HUES64 (cell line): Measurements from ENCODE around the gene FSCN2.
A peak's percentile ranks its signal among the peaks of the same experiment; 100 is the strongest.

Source experiments
- H3K27ac ChIP-seq: 2 replicates; pipeline ENCODE4 v1.7.0; 2013; ENCODE audit warnings: low read depth, low read length, inconsistent platforms
- H3K27me3 ChIP-seq: 2 replicates; pipeline ENCODE4 v1.6.1; 2013; ENCODE audit warnings: mild to moderate bottlenecking, low read length; ENCODE audit not compliant: insufficient read depth
- H3K36me3 ChIP-seq: 2 replicates; pipeline ENCODE4 v1.6.1; 2013; ENCODE audit warnings: mild to moderate bottlenecking, low read length; ENCODE audit not compliant: insufficient read depth
- H3K4me1 ChIP-seq: 2 replicates; pipeline ENCODE4 v1.6.1; 2013; ENCODE audit warnings: mild to moderate bottlenecking, low read length, moderate library complexity; ENCODE audit not compliant: insufficient read depth
- H3K4me3 ChIP-seq: 2 replicates; pipeline ENCODE4 v1.5.1; 2013; ENCODE audit warnings: mild to moderate bottlenecking, low read length, moderate library complexity
- H3K9ac ChIP-seq: 2 replicates; pipeline ENCODE4 v1.6.1; 2013; ENCODE audit warnings: mild to moderate bottlenecking, low read depth, low read length
- H3K9me3 ChIP-seq: 2 replicates; pipeline ENCODE4 v1.6.1; 2013; ENCODE audit warnings: low read depth, low read length; ENCODE audit not compliant: insufficient read depth
- WGBS: fragments of 150-250, 120-280 bp; methylation state at CpG from one replicate; pipeline ENCODE4 v1.1.7; 2013; ENCODE audit warnings: missing lambda C conversion rate; 5-methylcytosine and 5-hydroxymethylcytosine counted together

FSCN2 gene

GRCh38 chr17:81546906-81547613 lies 18.9 kb downstream of the FSCN2 start:
- H3K9ac ChIP-seq, result no peak overlapping the region
- 92% methylated on average over 36 of the region's 36 CpGs for WGBS

GRCh38 chr17:81547614-81547982 lies 19.4 kb downstream of the FSCN2 start:
- Histone ChIP-seq H3K9me3 (no peaks in the 10 kb centered on the region), H3K9ac (no peak overlapping the region), H3K27ac (no peak overlapping the region), H3K4me1 (no peaks in the 10 kb centered on the region), H3K27me3 (no peaks in the 10 kb centered on the region), H3K36me3 (peaks cover 76% of the 10 kb centered on the region), H3K4me3 (no peak overlapping the region)
- 88% methylated on average over 14 of the region's 14 CpGs for WGBS

More at GRCh38 chr17:81546906-81547613, 18.9 kb downstream of the FSCN2 start:
- Histone ChIP-seq H3K27ac (no peak overlapping the region), H3K36me3 (peaks cover 76% of the 10 kb centered on the region), H3K27me3 (no peaks in the 10 kb centered on the region), H3K4me3 (no peak overlapping the region), H3K4me1 (no peaks in the 10 kb centered on the region), H3K9me3 (no peaks in the 10 kb centered on the region)

GRCh38 chr17:81549031-81549557 lies 20.9 kb downstream of the FSCN2 start:
- no peak overlapping the region for H3K9ac ChIP-seq
- H3K36me3 ChIP-seq, result peaks cover 62% of the 10 kb centered on the region
- no peak overlapping the region for H3K4me3 ChIP-seq
- 98% methylated on average over 16 of the region's 16 CpGs for WGBS
- H3K4me1 ChIP-seq, result peaks cover 7% of the 10 kb centered on the region; the same call in 1 of the 2 replicates
- H3K27me3 ChIP-seq, result no peaks in the 10 kb centered on the region
- H3K27ac ChIP-seq, result no peak overlapping the region
- H3K9me3 ChIP-seq, result no peaks in the 10 kb centered on the region

GRCh38 chr17:81549826-81550225 lies 21.6 kb downstream of the FSCN2 start:
- H3K9me3 ChIP-seq, result no peaks in the 10 kb centered on the region
- no peaks in the 10 kb centered on the region for H3K27me3 ChIP-seq
- no peak overlapping the region for H3K4me3 ChIP-seq
- H3K9ac ChIP-seq, result no peak overlapping the region
- no peak overlapping the region for H3K27ac ChIP-seq
- H3K36me3 ChIP-seq, result peaks cover 56% of the 10 kb centered on the region
- 95% methylated on average over 8 of the region's 8 CpGs for WGBS
- H3K4me1 ChIP-seq, result peaks cover 7% of the 10 kb centered on the region; the same call in 1 of the 2 replicates

- H3K27me3 ChIP-seq, result no peaks in the 10 kb centered on the region
- H3K9ac ChIP-seq, result no peak overlapping the region
- 96% methylated on average over 15 of the region's 15 CpGs for WGBS
- H3K4me3 ChIP-seq, result no peak overlapping the region
- peaks cover 7% of the 10 kb centered on the region; the same call in 1 of the 2 replicates for H3K4me1 ChIP-seq
- no peak overlapping the region for H3K27ac ChIP-seq
- H3K9me3 ChIP-seq, result no peaks in the 10 kb centered on the region
- peaks cover 52% of the 10 kb centered on the region for H3K36me3 ChIP-seq
Observed at GRCh38 chr17:81550285-81550684, 22.1 kb downstream of the FSCN2 start.

- WGBS, result 91% methylated on average over 27 of the region's 27 CpGs
- Histone ChIP-seq H3K27me3 (no peaks in the 10 kb centered on the region), H3K9me3 (no peaks in the 10 kb centered on the region), H3K4me1 (peaks cover 7% of the 10 kb centered on the region; the same call in 1 of the 2 replicates), H3K4me3 (peak overlapping the region; percentile 98), H3K9ac (no peak overlapping the region), H3K27ac (no peak overlapping the region), H3K36me3 (peaks cover 46% of the 10 kb centered on the region)
Observed at GRCh38 chr17:81550830-81551457, 22.8 kb downstream of the FSCN2 start.

GRCh38 chr17:81551458-81552243 lies 23.5 kb downstream of the FSCN2 start:
- Histone ChIP-seq H3K4me1 (peaks cover 7% of the 10 kb centered on the region; the same call in 1 of the 2 replicates), H3K9ac (peak overlapping the region; percentile 82), H3K36me3 (peaks cover 39% of the 10 kb centered on the region), H3K4me3 (peak overlapping the region; percentile 98), H3K9me3 (no peaks in the 10 kb centered on the region), H3K27me3 (no peaks in the 10 kb centered on the region), H3K27ac (peak overlapping the region; percentile 62; the same call in 1 of the 2 replicates)
- 5% methylated on average over 69 of the region's 69 CpGs for WGBS

GRCh38 chr17:81552244-81553017 lies 24.3 kb downstream of the FSCN2 start, which contains the start of gene FAAP100:
TSS of gene FAAP100 (minus strand) at chr17:81552353. CDS start at chr17:81552330, 23 bp downstream.
- peaks cover 38% of the 10 kb centered on the region for H3K36me3 ChIP-seq
- H3K27ac ChIP-seq, result peak within 1 kb of the TSS; percentile 81
- H3K4me1 ChIP-seq, result peaks cover 7% of the 10 kb centered on the region; the same call in 1 of the 2 replicates
- peak within 1 kb of the TSS; percentile 98 for H3K4me3 ChIP-seq
- H3K9ac ChIP-seq, result peak within 1 kb of the TSS; percentile 82
- WGBS, result under 1% methylated on average over 84 of the region's 85 CpGs
- H3K9me3 ChIP-seq, result no peaks in the 10 kb centered on the region
- no peaks in the 10 kb centered on the region for H3K27me3 ChIP-seq

- Histone ChIP-seq H3K36me3 (peaks cover 33% of the 10 kb centered on the region), H3K4me1 (peaks cover 7% of the 10 kb centered on the region; the same call in 1 of the 2 replicates), H3K9me3 (no peaks in the 10 kb centered on the region), H3K27me3 (no peaks in the 10 kb centered on the region), H3K9ac (peak overlapping the region; percentile 82), H3K27ac (peak overlapping the region; percentile 81), H3K4me3 (peak overlapping the region; percentile 98)
- 2% methylated on average over 18 of the region's 19 CpGs for WGBS
Observed at GRCh38 chr17:81553018-81553615, 24.9 kb downstream of the FSCN2 start.

- peak overlapping the region; percentile 81; the same call in 1 of the 2 replicates for H3K27ac ChIP-seq
- H3K4me3 ChIP-seq, result peak overlapping the region; percentile 98
- H3K9me3 ChIP-seq, result no peaks in the 10 kb centered on the region
- WGBS, result 66% methylated on average over 24 of the region's 24 CpGs
- no peaks in the 10 kb centered on the region for H3K27me3 ChIP-seq
- peak overlapping the region; percentile 61 for H3K9ac ChIP-seq
- peaks cover 7% of the 10 kb centered on the region; the same call in 1 of the 2 replicates for H3K4me1 ChIP-seq
- peaks cover 34% of the 10 kb centered on the region for H3K36me3 ChIP-seq
Observed at GRCh38 chr17:81553616-81554181, 25.5 kb downstream of the FSCN2 start.
